Ishikawa (cell line): ENCODE data around the gene DERL3.

Experiments
- CEBPB ChIP-seq: IDR thresholded peaks from 2 replicates; pipeline ENCODE4 v1.6.1; 2012
- CREB1 ChIP-seq: IDR thresholded peaks from 2 replicates; pipeline ENCODE4 v1.6.1; 2012; ENCODE audit warnings: low read depth
- EGR1 ChIP-seq: IDR thresholded peaks from 2 replicates; pipeline ENCODE4 v1.6.1; 2012
- EP300 ChIP-seq: IDR thresholded peaks from 2 replicates; pipeline ENCODE4 v1.6.1; 2012; ENCODE audit warnings: borderline replicate concordance
- FOXM1 ChIP-seq: IDR thresholded peaks from 2 replicates; pipeline ENCODE4 v1.6.1; 2012; ENCODE audit warnings: low read depth, borderline replicate concordance
- NFIC ChIP-seq: IDR thresholded peaks from 2 replicates; pipeline ENCODE4 v1.6.1; 2012
- RAD21 ChIP-seq: IDR thresholded peaks from 2 replicates; pipeline ENCODE4 v1.6.1; 2012; ENCODE audit warnings: low read depth
- TAF1 ChIP-seq: IDR thresholded peaks from 2 replicates; pipeline ENCODE4 v1.6.1; 2012; ENCODE audit warnings: low read depth, mild to moderate bottlenecking
- TCF12 ChIP-seq: IDR thresholded peaks from 2 replicates; pipeline ENCODE4 v1.6.1; 2012; ENCODE audit warnings: low read depth
- USF1 ChIP-seq: IDR thresholded peaks from 2 replicates; pipeline ENCODE4 v1.6.1; 2012
- YY1 ChIP-seq: IDR thresholded peaks from 2 replicates; pipeline ENCODE4 v1.6.1; 2012; ENCODE audit warnings: low read depth
- ZBTB7A ChIP-seq: IDR thresholded peaks from 2 replicates; pipeline ENCODE4 v1.6.1; 2012; ENCODE audit warnings: low read depth
- TF ChIP-seq, protein P1 (sequence below): IDR thresholded peaks from 2 replicates; pipeline ENCODE4 v1.6.1; 2012
- TF ChIP-seq, protein P2 (sequence below): IDR thresholded peaks from 2 replicates; pipeline ENCODE4 v1.6.1; 2012; ENCODE audit warnings: low read depth, mild to moderate bottlenecking

GRCh38 chr22:23845265-23846080, 6.7 kb upstream of the DERL3 start:
- TF ChIP-seq EP300 (no peak), TAF1 (no peak), RAD21 (no peak), USF1 (no peak), CEBPB (no peak), TCF12 (no peak), FOXM1 (no peak), NFIC (no peak), ZBTB7A (no peak), EGR1 (no peak), YY1 (no peak), CREB1 (no peak)
- TF ChIP-seq, protein P1, sequence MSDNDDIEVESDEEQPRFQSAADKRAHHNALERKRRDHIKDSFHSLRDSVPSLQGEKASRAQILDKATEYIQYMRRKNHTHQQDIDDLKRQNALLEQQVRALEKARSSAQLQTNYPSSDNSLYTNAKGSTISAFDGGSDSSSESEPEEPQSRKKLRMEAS = no peak
- TF ChIP-seq, protein P2, sequence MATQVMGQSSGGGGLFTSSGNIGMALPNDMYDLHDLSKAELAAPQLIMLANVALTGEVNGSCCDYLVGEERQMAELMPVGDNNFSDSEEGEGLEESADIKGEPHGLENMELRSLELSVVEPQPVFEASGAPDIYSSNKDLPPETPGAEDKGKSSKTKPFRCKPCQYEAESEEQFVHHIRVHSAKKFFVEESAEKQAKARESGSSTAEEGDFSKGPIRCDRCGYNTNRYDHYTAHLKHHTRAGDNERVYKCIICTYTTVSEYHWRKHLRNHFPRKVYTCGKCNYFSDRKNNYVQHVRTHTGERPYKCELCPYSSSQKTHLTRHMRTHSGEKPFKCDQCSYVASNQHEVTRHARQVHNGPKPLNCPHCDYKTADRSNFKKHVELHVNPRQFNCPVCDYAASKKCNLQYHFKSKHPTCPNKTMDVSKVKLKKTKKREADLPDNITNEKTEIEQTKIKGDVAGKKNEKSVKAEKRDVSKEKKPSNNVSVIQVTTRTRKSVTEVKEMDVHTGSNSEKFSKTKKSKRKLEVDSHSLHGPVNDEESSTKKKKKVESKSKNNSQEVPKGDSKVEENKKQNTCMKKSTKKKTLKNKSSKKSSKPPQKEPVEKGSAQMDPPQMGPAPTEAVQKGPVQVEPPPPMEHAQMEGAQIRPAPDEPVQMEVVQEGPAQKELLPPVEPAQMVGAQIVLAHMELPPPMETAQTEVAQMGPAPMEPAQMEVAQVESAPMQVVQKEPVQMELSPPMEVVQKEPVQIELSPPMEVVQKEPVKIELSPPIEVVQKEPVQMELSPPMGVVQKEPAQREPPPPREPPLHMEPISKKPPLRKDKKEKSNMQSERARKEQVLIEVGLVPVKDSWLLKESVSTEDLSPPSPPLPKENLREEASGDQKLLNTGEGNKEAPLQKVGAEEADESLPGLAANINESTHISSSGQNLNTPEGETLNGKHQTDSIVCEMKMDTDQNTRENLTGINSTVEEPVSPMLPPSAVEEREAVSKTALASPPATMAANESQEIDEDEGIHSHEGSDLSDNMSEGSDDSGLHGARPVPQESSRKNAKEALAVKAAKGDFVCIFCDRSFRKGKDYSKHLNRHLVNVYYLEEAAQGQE = no peak
